ENCODE data around the gene DLG2.
"Not testable (repeated sequence)": the region's sequence is repeated elsewhere in the genome, so short reads cannot be mapped to it uniquely, and the experiment has no call there.

DLG2 gene

DNA sequence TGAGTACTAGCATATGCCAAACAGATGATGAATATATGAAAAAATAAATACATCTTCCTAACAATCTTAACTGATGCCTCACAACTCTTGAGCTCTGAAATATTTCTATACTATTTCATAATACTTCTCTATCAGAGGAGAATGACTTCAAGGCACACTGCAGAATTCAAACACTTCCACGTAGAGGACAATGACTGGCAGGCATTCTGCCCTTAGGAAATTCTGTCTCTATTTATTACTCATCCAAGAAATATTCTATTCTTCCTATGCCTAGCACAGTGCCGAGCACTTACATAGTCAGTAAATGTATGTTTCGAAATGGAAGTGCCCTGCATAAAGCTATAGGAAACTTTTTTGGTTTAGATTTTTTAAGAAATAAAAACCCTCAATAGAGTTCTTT, 809.1 kb downstream of the DLG2 start:
- DNase-seq: no peak

GRCh38 chr11:84812471-84812969, 814.6 kb downstream of the DLG2 start:
- no peak for DNase-seq

- no peak for DNase-seq
Observed at GRCh38 chr11:84806354-84806753, 820.8 kb downstream of the DLG2 start.

GRCh38 chr11:84804041-84804440, 823.1 kb downstream of the DLG2 start:
- DNase-seq: no peak

- DNase-seq: no peak
Observed at GRCh38 chr11:84800755-84801346, 826.3 kb downstream of the DLG2 start.

GRCh38 chr11:84799112-84799511, 828.0 kb downstream of the DLG2 start:
- no peak for DNase-seq

- no peak for DNase-seq
Observed at GRCh38 chr11:84795698-84796097, 831.4 kb downstream of the DLG2 start.

DNA sequence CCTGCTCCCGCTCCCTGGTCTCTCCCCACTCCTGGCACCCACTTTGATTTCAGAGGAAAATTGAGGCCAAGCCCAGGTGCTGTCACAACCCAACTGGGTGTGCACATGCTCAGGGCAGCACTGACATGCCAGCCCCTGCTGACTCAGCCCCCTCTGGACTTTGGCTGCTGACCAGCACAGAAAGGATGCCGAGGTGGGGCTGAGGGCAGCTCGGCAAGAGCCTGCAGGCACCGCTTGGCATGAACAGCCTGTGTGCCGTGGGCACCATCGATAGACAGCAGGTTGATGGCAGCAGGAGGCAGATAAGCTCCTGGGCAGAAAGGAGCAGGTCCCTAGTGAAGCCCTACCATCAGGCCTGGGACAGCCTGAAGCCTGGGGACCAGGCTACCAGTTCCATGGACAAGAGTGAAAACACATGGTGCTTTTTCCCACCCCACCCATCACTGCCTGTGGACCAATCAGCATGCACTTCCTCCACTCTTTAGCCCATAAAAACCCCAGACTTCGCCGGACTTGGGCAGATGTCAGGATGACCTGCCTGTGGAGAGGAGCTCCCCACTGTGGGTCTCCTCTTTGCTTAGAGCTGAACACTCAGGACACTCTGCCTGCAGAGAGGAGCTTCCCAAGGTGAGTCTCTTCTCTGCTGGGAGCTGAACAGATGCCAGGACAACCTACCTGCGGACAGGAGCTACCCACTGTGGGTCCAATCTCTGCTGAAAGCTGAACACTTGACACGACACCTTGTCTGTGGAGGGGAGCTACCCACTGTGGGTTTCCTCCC, 832.3 kb downstream of the DLG2 start:
- no peak for DNase-seq

- DNase-seq: no peak
Observed at GRCh38 chr11:84793318-84793717, 833.8 kb downstream of the DLG2 start.

DNA sequence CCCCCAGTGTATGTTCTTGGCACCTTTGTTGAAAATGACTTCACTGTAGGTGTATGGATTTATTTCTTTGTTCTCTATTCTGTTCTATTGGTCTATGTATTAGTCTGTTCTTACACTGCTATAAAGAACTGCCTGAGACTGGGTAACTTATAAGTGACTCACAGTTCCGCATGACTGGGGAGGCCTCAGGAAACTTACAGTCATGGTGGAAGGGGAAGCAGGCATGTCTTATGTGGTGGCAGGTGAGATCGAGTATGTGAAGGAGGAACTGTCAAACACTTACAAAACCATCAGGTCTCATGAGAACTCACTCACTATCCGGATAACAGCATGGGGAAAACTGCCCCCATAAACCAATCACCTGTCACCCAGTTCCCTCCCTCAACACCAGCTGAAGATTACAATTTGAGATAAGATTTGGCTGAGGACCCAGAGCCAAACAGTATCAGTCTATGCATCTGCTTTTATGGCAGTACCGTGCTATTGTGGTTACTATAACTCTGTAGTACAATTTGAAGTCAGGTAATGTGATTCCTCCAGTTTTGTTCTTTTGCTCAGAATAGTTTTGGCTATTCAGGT, 836.2 kb downstream of the DLG2 start:
- no peak for DNase-seq

DNA sequence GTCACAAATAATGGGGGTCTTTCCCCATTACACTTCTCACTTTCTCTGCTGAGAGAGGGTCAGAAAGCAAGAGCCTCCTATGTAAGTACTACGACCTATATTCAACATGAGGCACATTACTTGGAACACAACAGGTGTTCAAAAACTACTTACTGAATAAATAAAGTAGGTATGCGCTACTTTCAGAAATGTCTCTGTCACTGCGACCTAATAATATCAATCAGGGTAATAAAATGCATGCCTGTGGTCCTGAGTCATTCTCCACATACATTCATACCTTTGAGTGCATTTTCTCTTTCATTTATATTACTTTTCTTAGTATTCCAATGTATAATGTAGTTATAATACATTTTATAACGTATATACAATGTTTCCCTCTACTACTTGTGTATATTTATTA, 838.9 kb downstream of the DLG2 start:
- DNase-seq: no peak

- DNase-seq: not testable (repeated sequence)
Observed at GRCh38 chr11:84784158-84784557, 843.0 kb downstream of the DLG2 start.

GRCh38 chr11:84780689-84781293, 846.4 kb downstream of the DLG2 start:
- DNase-seq: no peak

GRCh38 chr11:84775503-84775902, 851.6 kb downstream of the DLG2 start:
- DNase-seq: no peak

GRCh38 chr11:84763931-84764330, 863.2 kb downstream of the DLG2 start:
- no peak for DNase-seq

- DNase-seq: no peak
Observed at GRCh38 chr11:84757711-84758110, 869.4 kb downstream of the DLG2 start.

GRCh38 chr11:84751371-84751770, 875.8 kb downstream of the DLG2 start:
- DNase-seq: no peak

- DNase-seq: no peak
Observed at GRCh38 chr11:84747871-84748270, 879.3 kb downstream of the DLG2 start.

DNA sequence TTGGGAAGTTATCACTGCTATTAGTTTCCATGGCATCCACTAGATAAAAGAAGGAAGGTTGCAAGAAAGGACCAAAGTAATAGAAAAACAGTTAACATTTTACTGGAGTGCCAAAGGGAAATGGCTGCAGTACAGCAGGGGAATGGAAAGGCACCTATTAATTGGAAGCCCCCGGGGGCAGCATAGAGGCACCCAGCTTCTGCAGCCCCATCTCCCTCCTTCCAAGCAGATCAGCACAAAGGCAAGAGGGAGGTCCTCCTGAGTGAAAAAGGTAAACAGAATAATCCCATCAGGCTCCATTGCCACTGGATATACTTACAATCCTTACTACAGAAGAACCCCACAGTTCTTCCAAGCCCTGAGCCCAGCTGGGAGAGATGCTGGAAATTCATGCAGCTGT, 887.1 kb downstream of the DLG2 start:
- no peak for DNase-seq

DNA sequence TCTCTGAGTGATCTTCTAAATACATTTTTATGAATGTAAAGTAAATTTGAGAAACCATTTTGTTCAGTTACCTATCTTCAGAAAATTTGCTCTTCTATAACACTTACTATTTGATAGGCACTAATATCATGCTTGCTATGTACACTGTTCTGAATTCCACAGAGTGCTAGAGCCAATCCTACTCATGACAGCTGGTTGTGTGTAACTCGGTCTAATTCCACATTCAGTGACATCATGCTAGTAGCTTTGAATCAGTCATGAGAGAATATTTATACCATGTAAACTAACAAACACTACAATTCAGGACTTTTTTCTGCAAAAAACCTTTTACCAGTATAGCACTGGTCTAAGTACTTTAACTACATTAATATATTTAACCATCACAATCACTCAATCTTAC, 902.9 kb downstream of the DLG2 start:
- DNase-seq: no peak

GRCh38 chr11:84722583-84723108, 904.5 kb downstream of the DLG2 start:
- no peak for DNase-seq

DNA sequence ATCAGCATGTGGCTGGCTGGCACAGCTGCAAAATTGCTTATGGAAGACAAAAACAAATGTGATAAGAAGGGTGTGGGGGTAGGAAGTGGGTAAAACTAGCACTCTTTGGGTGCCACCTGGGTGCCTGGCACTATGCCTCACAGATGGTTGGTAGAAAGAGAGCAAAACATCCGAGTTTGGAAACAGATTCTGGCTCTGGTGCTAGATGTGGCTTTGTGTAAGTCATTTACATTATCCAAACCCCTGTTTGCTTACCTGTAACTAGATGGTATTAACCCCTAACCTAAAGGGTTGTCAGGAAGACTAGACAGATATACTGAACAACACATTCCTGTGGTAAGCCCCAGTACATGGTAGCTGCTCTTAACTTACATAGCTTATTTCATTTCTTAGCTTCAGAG, 905.6 kb downstream of the DLG2 start:
- no peak for DNase-seq

DNA sequence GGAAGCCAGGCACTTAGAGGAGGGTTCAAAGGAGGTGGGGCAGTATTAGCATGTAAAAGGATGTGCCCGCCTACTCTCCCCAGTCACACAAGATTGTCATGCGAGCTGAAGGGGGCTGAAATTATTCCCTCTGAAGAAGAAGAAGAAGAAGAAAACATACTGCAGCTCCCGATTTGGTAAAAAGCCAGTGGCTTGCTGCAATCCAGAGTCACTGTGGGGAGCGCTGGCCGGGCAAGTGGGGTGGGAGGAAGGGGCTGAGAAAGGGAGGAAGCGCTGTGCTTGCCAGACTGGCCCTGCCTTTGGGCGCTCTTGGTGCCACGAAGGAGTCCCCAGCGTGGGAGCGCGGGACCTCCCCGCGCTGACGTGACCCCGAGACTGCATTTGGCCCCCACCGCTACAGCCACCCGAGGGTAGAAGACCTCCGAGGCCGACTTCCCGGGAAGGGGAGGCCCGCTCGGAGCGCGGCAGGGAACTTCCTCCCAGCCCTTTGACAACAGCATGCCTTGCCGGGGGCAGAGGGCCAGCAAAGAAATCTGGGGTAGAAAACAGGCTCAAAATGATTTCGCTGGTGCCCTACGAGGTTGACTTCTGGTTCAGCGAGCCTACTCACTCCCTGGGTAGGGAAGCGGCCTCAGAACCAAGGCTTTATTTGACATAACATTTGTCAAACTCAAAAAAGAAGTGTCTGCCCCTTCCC, 906.3 kb downstream of the DLG2 start:
- no peak for DNase-seq

Measured in effector CD4-positive, alpha-beta T cell (primary cell).